HG03025 (cell line): ENCODE data around the gene UBFD1.
"Not testable (repeated sequence)": the region's sequence is repeated elsewhere in the genome, so short reads cannot be mapped to it uniquely, and the experiment has no call there.

ENCODE experiments used
- ATAC-seq: cut with Tn5 transposase; IDR thresholded peaks from one replicate; pipeline ENCODE4 v1.9.1; 2021; ENCODE audit warnings: mild to moderate bottlenecking, moderate library complexity; ENCODE audit not compliant: unreplicated experiment, low FRiP score

Gene UBFD1

GRCh38 chr16:23595951-23596720 is 38.6 kb downstream of the UBFD1 start, which contains the start of gene NDUFAB1:
Gene NDUFAB1 (minus strand): TSS chr16:23596316. CDS start chr16:23596290, 26 bp downstream.
- ATAC-seq, result peak; percentile 81

- no peak for ATAC-seq
These were observed 39.7 kb downstream of the UBFD1 start for GRCh38 chr16:23597003-23597756.

DNA sequence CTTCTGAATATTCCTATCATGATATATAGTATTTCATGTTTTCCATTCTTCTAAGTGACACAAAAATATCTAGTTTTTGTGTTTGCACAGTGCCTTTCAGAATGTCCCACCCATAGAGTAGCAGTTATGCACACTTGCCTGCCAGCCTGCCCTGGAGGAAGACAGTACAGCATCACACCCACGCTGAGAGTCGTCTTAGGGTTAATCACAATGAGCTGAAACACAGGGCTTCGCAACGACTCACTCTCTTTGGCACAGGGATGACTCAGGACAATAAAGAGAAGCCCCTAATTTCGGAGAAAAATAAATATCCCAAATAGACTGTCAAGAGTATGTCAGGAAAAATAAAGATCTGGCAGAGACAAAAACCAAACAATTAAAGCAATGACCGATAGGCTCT is 50.2 kb downstream of the UBFD1 start:
- ATAC-seq, result no peak

- ATAC-seq, result no peak
These were observed 50.7 kb downstream of the UBFD1 start for GRCh38 chr16:23608194-23608593.

DNA sequence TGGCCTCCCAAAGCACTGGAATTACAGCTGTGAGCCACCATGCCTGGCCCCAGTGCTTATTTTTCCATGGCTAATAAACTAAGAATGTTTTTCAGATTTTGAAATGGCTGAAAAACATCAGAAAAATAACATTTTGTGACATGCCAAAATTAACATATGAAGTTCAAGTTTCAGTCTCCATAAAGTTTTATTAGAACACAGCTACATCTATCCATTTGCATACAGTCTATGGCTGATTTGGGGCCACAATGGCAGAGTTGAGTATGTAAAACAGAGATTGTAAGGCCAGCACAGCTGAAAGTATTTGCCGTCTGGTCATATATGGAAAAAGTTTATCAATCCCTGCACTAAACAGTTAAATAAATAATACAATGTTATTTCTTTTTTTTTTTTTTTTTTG is 52.4 kb downstream of the UBFD1 start:
- ATAC-seq, result no peak

DNA sequence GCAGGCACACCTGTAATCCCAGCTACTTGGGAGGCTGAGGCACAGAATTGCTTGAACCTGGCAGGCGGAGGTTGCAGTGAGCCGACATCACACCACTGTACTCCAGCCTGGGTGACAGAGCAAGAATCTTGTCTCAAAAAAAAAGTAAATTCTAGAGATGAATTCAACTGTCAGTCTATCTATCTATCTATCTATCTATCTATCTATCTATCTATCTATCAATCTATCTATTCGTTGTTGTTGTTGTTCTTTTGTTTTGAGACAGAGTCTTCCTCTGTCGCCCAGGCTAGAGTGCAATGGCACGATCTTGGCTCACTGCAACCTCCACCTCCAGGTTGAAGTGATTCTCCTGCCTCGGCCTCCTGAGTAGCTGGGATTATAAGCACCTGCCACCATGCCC is 53.4 kb downstream of the UBFD1 start:
- ATAC-seq, result not testable (repeated sequence)

GRCh38 chr16:23611936-23612335 is 54.4 kb downstream of the UBFD1 start:
- ATAC-seq, result no peak

DNA sequence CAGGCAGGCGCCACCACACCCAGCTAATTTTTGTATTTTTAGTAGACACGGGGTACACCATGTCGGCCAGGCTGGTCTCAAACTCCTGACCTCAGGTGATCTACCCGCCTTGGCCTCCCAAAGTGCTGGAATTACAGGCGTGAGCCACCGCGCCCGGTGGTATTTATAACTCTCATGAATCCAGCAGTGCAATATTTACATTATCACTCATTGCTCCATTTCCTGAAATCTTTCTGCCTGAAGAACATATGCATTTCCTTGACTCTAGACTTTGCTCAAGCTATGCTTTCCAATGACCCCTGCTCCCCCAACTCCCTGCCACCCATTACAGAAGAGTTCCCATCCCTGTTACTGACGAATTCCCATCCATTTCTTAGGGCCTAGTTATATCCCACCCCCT is 58.3 kb downstream of the UBFD1 start:
- no peak for ATAC-seq
